HepG2 (cell line): ENCODE results near the gene TUBGCP4. TPM values are rescaled to one million over a fixed set of nuclear protein-coding genes. Genes with fewer than 3 reads are reported as not detected.

ENCODE experiments used
- AHR ChIP-seq: IDR thresholded peaks from 2 replicates; pipeline ENCODE4 v1.6.1; 2018; ENCODE audit warnings: missing genetic modification reagents, missing compliant biosample characterization
- KDM5B ChIP-seq: sonication (generic); formaldehyde crosslinking; IDR thresholded peaks from 2 replicates; pipeline ENCODE4 v1.4.0; 2020; ENCODE audit warnings: missing genetic modification reagents, mild to moderate bottlenecking, borderline replicate concordance
- MLXIP ChIP-seq: sonication (generic); formaldehyde crosslinking; IDR thresholded peaks from 2 replicates; pipeline ENCODE4 v1.9.0; 2021; ENCODE audit warnings: missing genetic modification reagents, borderline replicate concordance
- NFATC3 ChIP-seq: sonication (generic); formaldehyde crosslinking; IDR thresholded peaks from 2 replicates; pipeline ENCODE4 v1.5.1; 2020; ENCODE audit warnings: mild to moderate bottlenecking, missing genetic modification reagents
- REL ChIP-seq: sonication (generic); formaldehyde crosslinking; conservative IDR thresholded peaks from 2 replicates; pipeline ENCODE4 v1.8.0; 2022; ENCODE audit warnings: mild to moderate bottlenecking, missing genetic modification reagents, moderate library complexity
- ZBTB37 ChIP-seq: sonication (generic); formaldehyde crosslinking; IDR thresholded peaks from 2 replicates; pipeline ENCODE4 v1.4.0; 2020; ENCODE audit warnings: mild to moderate bottlenecking, missing genetic modification reagents
- ZKSCAN5 ChIP-seq: sonication (generic); formaldehyde crosslinking; IDR thresholded peaks from 2 replicates; pipeline ENCODE4 v1.5.1; 2020; ENCODE audit warnings: mild to moderate bottlenecking, missing genetic modification reagents
- ZNF138 ChIP-seq: sonication (generic); formaldehyde crosslinking; IDR thresholded peaks from 2 replicates; pipeline ENCODE4 v1.5.0; 2020; ENCODE audit warnings: mild to moderate bottlenecking, low read depth, missing genetic modification reagents
- ZNF276 ChIP-seq: sonication (generic); formaldehyde crosslinking; IDR thresholded peaks from 2 replicates; pipeline ENCODE4 v1.4.0; 2020; ENCODE audit warnings: mild to moderate bottlenecking, low read depth, missing genetic modification reagents
- ZNF549 ChIP-seq: sonication (generic); formaldehyde crosslinking; IDR thresholded peaks from 2 replicates; pipeline ENCODE4 v1.5.0; 2020; ENCODE audit warnings: missing genetic modification reagents
- ZNF552 ChIP-seq: sonication (generic); formaldehyde crosslinking; IDR thresholded peaks from 2 replicates; pipeline ENCODE4 v1.9.0; 2022; ENCODE audit warnings: missing genetic modification reagents, mild to moderate bottlenecking, borderline replicate concordance
- ZNF772 ChIP-seq: sonication (generic); formaldehyde crosslinking; IDR thresholded peaks from 2 replicates; pipeline ENCODE4 v1.5.0; 2020; ENCODE audit warnings: mild to moderate bottlenecking, missing genetic modification reagents
- polyA plus RNA-seq, 8 experiments: library from polyadenylated mRNA; depleted of rRNA in 3 of 8; stranded (reverse) in 7 of 8; unstranded in 1 of 8; fragments of >200 nt; fragmentation: Illumina TruSeq in 4 of 8; extraction: Trizol in 4 of 8; gene quantifications; 2 replicates each; pipeline versions ENCODE4 v1.2.1 to v1.2.3, GENCODE V29; 2011 to 2016; ENCODE audit warnings: low read depth in 4 of 8, missing spikeins in 1 of 8, mixed read lengths in 1 of 8; ENCODE audit not compliant: insufficient read depth in 1 of 8
- total RNA-seq, 5 experiments: library from RNA; depleted of rRNA; stranded (reverse); fragments of >200 nt; fragmentation: Illumina TruSeq; extraction: Trizol; gene quantifications; 2 replicates each; pipeline ENCODE4 v1.2.3, GENCODE V29; 2016; ENCODE audit warnings: low read depth in 1 of 5
- TF ChIP-seq, protein P1 (sequence below), 2 experiments: sonication (generic) in 1 of 2; formaldehyde crosslinking in 1 of 2; IDR thresholded peaks; 2 replicates each; pipeline versions ENCODE4 v1.4.0 to v1.6.1; 2016 to 2020; ENCODE audit warnings: borderline replicate concordance in 1 of 2, low read depth in 1 of 2, mild to moderate bottlenecking in 1 of 2, missing genetic modification reagents in 1 of 2
- TF ChIP-seq, protein P2 (sequence below): sonication (generic); formaldehyde crosslinking; IDR thresholded peaks from 2 replicates; pipeline ENCODE4 v1.5.0; 2020; ENCODE audit warnings: missing genetic modification reagents, mild to moderate bottlenecking, borderline replicate concordance

Gene TUBGCP4
- total and polyA plus RNA-seq, 2 of the 13 experiments (the other 11 are each of a cell fraction or from before 2014, with no cell fraction given) = 15.0 to 20.5 TPM

- peak; percentile 56; the same call in 1 of the 2 replicates for TF ChIP-seq ZBTB37 (CRISPR knock-in tag)
- TF ChIP-seq, protein P1, sequence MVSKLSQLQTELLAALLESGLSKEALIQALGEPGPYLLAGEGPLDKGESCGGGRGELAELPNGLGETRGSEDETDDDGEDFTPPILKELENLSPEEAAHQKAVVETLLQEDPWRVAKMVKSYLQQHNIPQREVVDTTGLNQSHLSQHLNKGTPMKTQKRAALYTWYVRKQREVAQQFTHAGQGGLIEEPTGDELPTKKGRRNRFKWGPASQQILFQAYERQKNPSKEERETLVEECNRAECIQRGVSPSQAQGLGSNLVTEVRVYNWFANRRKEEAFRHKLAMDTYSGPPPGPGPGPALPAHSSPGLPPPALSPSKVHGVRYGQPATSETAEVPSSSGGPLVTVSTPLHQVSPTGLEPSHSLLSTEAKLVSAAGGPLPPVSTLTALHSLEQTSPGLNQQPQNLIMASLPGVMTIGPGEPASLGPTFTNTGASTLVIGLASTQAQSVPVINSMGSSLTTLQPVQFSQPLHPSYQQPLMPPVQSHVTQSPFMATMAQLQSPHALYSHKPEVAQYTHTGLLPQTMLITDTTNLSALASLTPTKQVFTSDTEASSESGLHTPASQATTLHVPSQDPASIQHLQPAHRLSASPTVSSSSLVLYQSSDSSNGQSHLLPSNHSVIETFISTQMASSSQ (IDR thresholded peaks at IDR 0.05; ENCODE audit: low read depth) = no peak
- TF ChIP-seq, protein P1 (CRISPR knock-in tag; IDR thresholded peaks at IDR 0.05; ENCODE audit: borderline replicate concordance) = no peak
- no peak for TF ChIP-seq ZNF549 (CRISPR knock-in tag)
- no peak for TF ChIP-seq ZNF276 (CRISPR knock-in tag)
- TF ChIP-seq, protein P2, sequence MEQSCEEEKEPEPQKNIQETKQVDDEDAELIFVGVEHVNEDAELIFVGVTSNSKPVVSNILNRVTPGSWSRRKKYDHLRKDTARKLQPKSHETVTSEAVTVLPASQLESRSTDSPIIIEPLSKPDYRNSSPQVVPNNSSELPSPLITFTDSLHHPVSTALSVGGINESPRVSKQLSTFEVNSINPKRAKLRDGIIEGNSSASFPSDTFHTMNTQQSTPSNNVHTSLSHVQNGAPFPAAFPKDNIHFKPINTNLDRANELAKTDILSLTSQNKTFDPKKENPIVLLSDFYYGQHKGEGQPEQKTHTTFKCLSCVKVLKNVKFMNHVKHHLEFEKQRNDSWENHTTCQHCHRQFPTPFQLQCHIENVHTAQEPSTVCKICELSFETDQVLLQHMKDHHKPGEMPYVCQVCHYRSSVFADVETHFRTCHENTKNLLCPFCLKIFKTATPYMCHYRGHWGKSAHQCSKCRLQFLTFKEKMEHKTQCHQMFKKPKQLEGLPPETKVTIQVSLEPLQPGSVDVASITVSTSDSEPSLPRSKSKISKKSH (CRISPR knock-in tag) = no peak; the same call in 1 of the 2 replicates
- TF ChIP-seq ZNF772 (CRISPR knock-in tag) = peak; percentile 86
- no peak for TF ChIP-seq ZKSCAN5 (CRISPR knock-in tag)
- TF ChIP-seq NFATC3 (CRISPR knock-in tag) = 0 out of 2 replicates have a peak, but pooled peaks have one; percentile 33
- TF ChIP-seq ZNF138 (CRISPR knock-in tag) = no peak
- no peak for TF ChIP-seq MLXIP
- peak; percentile 85 for TF ChIP-seq KDM5B (CRISPR knock-in tag)
- no peak; the same call in 1 of the 2 replicates for TF ChIP-seq AHR (CRISPR knock-in tag)
- no peak for TF ChIP-seq ZNF552 (CRISPR knock-in tag)
- no peak for TF ChIP-seq REL (CRISPR knock-in tag)
Observed at GRCh38 chr15:43329960-43330779, 40.7 kb upstream of the TUBGCP4 start, which contains the start of gene LCMT2 (continued).
